ENCODE measurements around the gene SLC23A2. TPM values are rescaled to one million over a fixed set of nuclear protein-coding genes. Genes with fewer than 3 reads are reported as not detected.

SLC23A2 gene
- total and polyA plus RNA-seq, 8 donors: 4.3 to 12.9 (median 8.8) TPM

DNA sequence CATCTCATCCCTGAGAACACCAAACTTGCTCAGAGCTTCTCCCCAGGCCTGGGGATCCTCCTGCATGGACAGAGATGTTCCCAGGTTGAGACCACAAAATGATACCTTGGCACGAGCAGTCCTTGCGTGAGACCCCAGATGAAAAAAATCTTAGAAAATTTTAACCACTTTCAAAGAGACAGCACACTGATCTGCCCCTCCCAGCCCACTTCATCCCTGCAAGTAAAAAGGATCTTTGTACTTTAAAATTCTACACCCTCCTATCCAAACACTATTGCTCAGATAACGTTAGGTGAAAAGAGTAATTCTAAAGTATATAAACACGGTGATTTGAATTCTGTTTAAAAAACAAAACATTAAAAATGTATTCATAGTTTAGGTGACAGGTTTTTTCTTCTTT lies 98.5 kb downstream of the SLC23A2 start:
- H3K27me3 ChIP-seq: no peaks in the 10 kb centered on the region
- TF ChIP-seq, protein P1, sequence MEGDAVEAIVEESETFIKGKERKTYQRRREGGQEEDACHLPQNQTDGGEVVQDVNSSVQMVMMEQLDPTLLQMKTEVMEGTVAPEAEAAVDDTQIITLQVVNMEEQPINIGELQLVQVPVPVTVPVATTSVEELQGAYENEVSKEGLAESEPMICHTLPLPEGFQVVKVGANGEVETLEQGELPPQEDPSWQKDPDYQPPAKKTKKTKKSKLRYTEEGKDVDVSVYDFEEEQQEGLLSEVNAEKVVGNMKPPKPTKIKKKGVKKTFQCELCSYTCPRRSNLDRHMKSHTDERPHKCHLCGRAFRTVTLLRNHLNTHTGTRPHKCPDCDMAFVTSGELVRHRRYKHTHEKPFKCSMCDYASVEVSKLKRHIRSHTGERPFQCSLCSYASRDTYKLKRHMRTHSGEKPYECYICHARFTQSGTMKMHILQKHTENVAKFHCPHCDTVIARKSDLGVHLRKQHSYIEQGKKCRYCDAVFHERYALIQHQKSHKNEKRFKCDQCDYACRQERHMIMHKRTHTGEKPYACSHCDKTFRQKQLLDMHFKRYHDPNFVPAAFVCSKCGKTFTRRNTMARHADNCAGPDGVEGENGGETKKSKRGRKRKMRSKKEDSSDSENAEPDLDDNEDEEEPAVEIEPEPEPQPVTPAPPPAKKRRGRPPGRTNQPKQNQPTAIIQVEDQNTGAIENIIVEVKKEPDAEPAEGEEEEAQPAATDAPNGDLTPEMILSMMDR (IDR thresholded peaks at IDR 0.05): no peak
- ATAC-seq: no peak
- no peak overlapping the region for H3K4me3 ChIP-seq
- H3K27ac ChIP-seq: no peak overlapping the region
- H3K9me3 ChIP-seq: no peaks in the 10 kb centered on the region
- no peaks in the 10 kb centered on the region for H3K4me1 ChIP-seq
- no peak for DNase-seq
- no peak for FAIRE-seq
- no peaks in the 10 kb centered on the region for H3K36me3 ChIP-seq
- 91 to 92% methylated on average over 4 of the region's 4 CpGs for WGBS, 2 donors
- intact Hi-C loops (cut with DNase I): no loop called here

DNA sequence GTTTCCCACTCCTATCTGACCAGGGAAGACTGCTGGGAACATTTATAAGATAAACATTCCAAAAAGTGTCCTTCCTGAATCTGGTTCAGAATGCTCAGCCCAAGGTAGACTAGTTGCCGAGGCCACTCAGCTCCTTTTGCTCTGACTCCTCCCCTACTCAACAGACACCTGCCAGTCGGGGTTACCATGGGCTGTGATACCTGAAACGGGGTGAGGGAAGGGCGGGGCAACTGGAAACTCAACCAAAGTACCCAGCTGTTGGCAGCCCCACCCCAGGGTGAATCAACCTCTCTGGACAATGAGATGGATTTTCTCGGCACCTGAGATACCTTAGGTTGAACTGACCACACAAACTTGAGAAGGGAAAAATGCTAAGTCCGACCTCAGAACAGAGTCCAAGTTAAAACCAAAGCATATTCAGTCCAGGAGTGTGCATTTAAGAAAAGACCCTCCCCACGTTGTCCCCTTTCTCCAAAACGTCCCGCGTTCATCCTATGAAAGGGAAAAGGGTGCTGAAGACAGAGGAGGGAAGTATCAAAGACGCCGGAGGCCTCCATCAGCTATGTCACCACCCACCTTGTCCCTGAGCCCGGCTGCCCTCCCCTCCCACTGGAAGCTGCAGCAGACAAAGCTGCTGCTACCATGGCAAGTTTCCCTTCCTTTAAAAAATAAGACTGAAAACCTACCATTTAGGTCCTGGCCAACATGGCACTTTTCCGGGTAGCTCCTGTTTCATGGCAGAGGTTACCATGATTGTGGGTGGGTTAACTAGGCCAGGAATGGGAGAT lies 100.1 kb downstream of the SLC23A2 start:
- Histone ChIP-seq H3K9me3 (no peaks in the 10 kb centered on the region), H3K4me3 (no peak overlapping the region), H3K4me1 (no peaks in the 10 kb centered on the region), H3K27ac (no peak overlapping the region), H3K27me3 (no peaks in the 10 kb centered on the region), H3K36me3 (no peaks in the 10 kb centered on the region)
- WGBS, 2 donors: 87 to 94% methylated on average over 14 of the region's 14 CpGs
- ATAC-seq (no peak), FAIRE-seq (no peak), DNase-seq (no peak)
- TF ChIP-seq, protein P1 (IDR thresholded peaks at IDR 0.05): no peak
- intact Hi-C loops (cut with DNase I): no loop called here

GRCh38 chr20:4898282-4899244 lies 102.7 kb downstream of the SLC23A2 start:
- WGBS, 2 donors: 86 to 88% methylated on average over 14 of the region's 14 CpGs
- Histone ChIP-seq H3K4me1 (no peaks in the 10 kb centered on the region), H3K27ac (no peak overlapping the region), H3K4me3 (no peak overlapping the region), H3K27me3 (no peaks in the 10 kb centered on the region), H3K36me3 (no peaks in the 10 kb centered on the region), H3K9me3 (no peaks in the 10 kb centered on the region)
- TF ChIP-seq, protein P1 (IDR thresholded peaks at IDR 0.05): no peak
- no peak for FAIRE-seq
- DNase-seq: no peak
- peak in 3 of 4 donors; percentile 32 to 57 (median 53) for ATAC-seq
- intact Hi-C loops (cut with DNase I): no loop called here

DNA sequence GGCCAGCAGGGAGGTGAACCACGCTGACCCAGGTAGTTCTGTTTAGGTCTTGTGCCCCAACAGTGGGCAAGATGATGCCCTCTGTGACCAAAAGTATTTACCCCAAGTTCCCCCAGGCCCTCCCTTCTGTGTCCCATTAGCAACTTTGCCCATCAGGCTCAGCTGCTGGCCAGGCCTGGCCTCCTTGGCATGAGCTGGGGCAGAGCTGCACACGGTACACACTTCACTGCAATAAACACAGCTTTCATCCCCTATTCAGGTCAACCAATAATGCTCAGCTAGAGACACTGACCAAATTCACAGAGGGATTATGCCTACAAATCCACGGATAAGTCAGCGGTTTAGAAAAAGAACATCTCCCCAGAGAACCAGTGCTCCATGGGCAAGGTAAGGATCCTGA lies 103.7 kb downstream of the SLC23A2 start:
- ATAC-seq: no peak
- no peak overlapping the region for H3K27ac ChIP-seq
- H3K36me3 ChIP-seq: no peaks in the 10 kb centered on the region
- 95 to 98% methylated on average over 4 of the region's 4 CpGs for WGBS, 2 donors
- H3K4me3 ChIP-seq: no peak overlapping the region
- intact Hi-C loops (cut with DNase I): no loop called here
- TF ChIP-seq, protein P1 (IDR thresholded peaks at IDR 0.05): no peak
- H3K9me3 ChIP-seq: no peaks in the 10 kb centered on the region
- no peak for DNase-seq
- FAIRE-seq: no peak
- no peaks in the 10 kb centered on the region for H3K27me3 ChIP-seq
- H3K4me1 ChIP-seq: no peaks in the 10 kb centered on the region
